Prostate gland (tissue), 2 donors: ENCODE measurements around the gene BATF. TPM values are rescaled to one million over a fixed set of nuclear protein-coding genes. Genes with fewer than 3 reads are reported as not detected.

Experiments
- DNase-seq: peaks from one replicate; pipeline ENCODE4 v3.0.0-alpha.2; 2019; ENCODE audit warnings: low spot score
- H3K27ac ChIP-seq, 2 donors: fragments of 200-600 bp; sonication (generic); 2 replicates each; pipeline ENCODE4 v1.5.1; 2017 to 2019
- H3K27me3 ChIP-seq: fragments of 200-600 bp; sonication (generic); replicated peaks from 2 replicates; pipeline ENCODE4 v1.5.1; 2019; ENCODE audit not compliant: insufficient read depth
- H3K36me3 ChIP-seq, 2 donors: fragments of 200-600 bp; sonication (generic); 1 replicate in 1 of 2; 2 replicates in 1 of 2; pipeline versions ENCODE4 v1.5.1 to v1.8.1; 2017 to 2019
- H3K4me1 ChIP-seq: fragments of 200-600 bp; sonication (generic); replicated peaks from 2 replicates; pipeline ENCODE4 v1.5.1; 2019
- H3K4me3 ChIP-seq, 2 donors: fragments of 200-600 bp; sonication (generic); 2 replicates each; pipeline ENCODE4 v1.5.1; 2017 to 2019
- H3K9me3 ChIP-seq: fragments of 200-600 bp; sonication (generic); 2 replicates; pipeline ENCODE4 v1.5.1; 2017
- POLR2A ChIP-seq: fragments of 450-650 bp; IDR thresholded peaks from one replicate; pipeline ENCODE4 v1.6.1; 2016; ENCODE audit warnings: antibody characterized with exemption, mild to moderate bottlenecking
- POLR2AphosphoS5 ChIP-seq: sonication (generic); formaldehyde crosslinking; IDR thresholded peaks from one replicate; pipeline ENCODE4 v1.6.1; 2017; ENCODE audit warnings: antibody characterized with exemption
- WGBS: methylation state at CpG from one replicate; pipeline ENCODE4 v1.1.5; 2018; 5-methylcytosine and 5-hydroxymethylcytosine counted together
- intact Hi-C: fragments of 100-400 bp; cut with DNase I; formaldehyde crosslinking; loops from one replicate; pipeline ENCODE4 v1.14.2; 2022
- total RNA-seq, 2 donors: library from RNA; depleted of rRNA; stranded (reverse); fragments of >200 nt; gene quantifications; one replicate each; pipeline ENCODE4 v1.1.0, GENCODE V29; 2016
- TF ChIP-seq, protein P1 (sequence below), 4 experiments: fragments of 200-600 bp in 2 of 4; fragments of 450-650 bp in 2 of 4; sonication (generic) in 2 of 4; IDR thresholded peaks; 1 replicate in 3 of 4; 2 replicates in 1 of 4; pipeline ENCODE4 v1.5.1; 2016 to 2019; ENCODE audit warnings: antibody characterized with exemption in 4 of 4, mild to moderate bottlenecking in 2 of 4, moderate library complexity in 2 of 4

The BATF gene
- total RNA-seq, 2 donors from 2014 or later = 3.1 to 11.8 TPM

DNA sequence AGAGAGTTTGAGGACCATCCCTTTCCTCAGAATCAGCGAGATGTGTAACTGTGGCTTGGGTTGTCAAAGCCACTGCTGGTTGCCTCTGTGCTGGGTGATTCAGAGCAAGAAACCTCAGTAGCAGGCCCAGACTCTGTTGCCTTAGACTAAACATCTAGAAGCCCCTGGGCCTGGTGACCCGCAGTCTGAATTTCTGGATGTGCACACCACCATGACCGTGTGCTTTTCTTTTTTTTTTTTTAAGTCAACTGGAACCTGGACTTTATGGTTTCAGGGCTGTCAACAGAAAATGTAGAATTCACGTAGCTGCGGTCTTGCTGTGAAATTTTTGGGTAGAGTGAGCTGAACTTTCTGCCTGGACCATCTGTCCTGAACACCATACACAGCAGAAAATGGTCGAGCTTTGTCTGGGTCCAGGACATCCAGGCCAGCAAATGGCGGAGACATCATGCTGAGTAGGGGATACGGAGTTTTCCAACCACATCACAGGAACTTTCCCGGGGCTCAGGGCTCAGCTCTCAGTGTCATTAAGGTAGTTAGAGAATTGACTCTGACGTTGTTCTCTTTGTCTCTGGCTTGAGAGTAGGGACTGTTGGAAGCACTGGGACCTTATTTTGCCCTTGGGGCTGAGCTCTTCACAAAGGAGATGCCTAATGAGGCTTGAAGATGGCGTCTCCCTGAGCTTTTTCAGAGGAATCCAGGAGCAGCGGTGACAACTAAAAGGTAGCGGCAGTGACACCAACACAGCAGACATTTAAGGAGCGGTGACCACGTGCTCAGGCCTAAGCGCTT is 23.0 kb upstream of the BATF start:
- 90% methylated on average over 16 of the region's 16 CpGs for whole genome bisulfite sequencing
- no peaks in the 10 kb centered on the region for H3K36me3 ChIP-seq
- intact Hi-C loops = no loop called here

DNA sequence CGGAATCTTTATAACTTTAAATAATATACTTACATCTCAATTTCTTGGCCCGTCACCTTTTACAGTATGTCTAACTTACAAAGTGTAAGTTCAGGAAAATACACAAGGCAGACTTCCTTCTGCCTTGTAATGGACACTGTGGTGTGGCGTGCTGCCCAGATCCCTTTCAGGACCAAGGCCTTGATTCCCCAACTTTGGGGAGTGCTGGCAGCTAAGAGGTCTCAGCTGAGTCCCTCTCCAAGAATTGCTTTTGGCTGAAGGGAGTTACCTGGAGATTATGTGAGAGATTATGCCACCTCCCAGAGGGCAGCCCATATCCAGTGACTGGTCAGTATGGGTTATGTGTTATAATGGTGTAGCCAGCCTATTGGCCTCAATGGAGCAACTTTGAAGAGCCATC is 21.2 kb upstream of the BATF start:
- no peaks in the 10 kb centered on the region for H3K4me1 ChIP-seq
- DNase-seq = no peak
- H3K27me3 ChIP-seq = no peaks in the 10 kb centered on the region
- TF ChIP-seq, protein P1, sequence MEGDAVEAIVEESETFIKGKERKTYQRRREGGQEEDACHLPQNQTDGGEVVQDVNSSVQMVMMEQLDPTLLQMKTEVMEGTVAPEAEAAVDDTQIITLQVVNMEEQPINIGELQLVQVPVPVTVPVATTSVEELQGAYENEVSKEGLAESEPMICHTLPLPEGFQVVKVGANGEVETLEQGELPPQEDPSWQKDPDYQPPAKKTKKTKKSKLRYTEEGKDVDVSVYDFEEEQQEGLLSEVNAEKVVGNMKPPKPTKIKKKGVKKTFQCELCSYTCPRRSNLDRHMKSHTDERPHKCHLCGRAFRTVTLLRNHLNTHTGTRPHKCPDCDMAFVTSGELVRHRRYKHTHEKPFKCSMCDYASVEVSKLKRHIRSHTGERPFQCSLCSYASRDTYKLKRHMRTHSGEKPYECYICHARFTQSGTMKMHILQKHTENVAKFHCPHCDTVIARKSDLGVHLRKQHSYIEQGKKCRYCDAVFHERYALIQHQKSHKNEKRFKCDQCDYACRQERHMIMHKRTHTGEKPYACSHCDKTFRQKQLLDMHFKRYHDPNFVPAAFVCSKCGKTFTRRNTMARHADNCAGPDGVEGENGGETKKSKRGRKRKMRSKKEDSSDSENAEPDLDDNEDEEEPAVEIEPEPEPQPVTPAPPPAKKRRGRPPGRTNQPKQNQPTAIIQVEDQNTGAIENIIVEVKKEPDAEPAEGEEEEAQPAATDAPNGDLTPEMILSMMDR (IDR thresholded peaks at IDR 0.05) = no peak
- no peak for TF ChIP-seq POLR2A
- no peak for TF ChIP-seq POLR2AphosphoS5
- no peaks in the 10 kb centered on the region for H3K9me3 ChIP-seq
- no peaks in the 10 kb centered on the region for H3K36me3 ChIP-seq
- 91% methylated on average over 3 of the region's 3 CpGs for WGBS
- no peak overlapping the region for H3K4me3 ChIP-seq
- no peak overlapping the region for H3K27ac ChIP-seq
- intact Hi-C loops = no loop called here

More for the DNA sequence above, 23.0 kb upstream of the BATF start:
- H3K9me3 ChIP-seq = no peaks in the 10 kb centered on the region
- DNase-seq = no peak
- H3K27me3 ChIP-seq = no peaks in the 10 kb centered on the region
- H3K4me1 ChIP-seq = no peaks in the 10 kb centered on the region
- TF ChIP-seq POLR2A (no peak), POLR2AphosphoS5 (no peak)
- TF ChIP-seq, protein P1 (IDR thresholded peaks at IDR 0.05) = no peak
- no peak overlapping the region for H3K27ac ChIP-seq
- H3K4me3 ChIP-seq = no peak overlapping the region

DNA sequence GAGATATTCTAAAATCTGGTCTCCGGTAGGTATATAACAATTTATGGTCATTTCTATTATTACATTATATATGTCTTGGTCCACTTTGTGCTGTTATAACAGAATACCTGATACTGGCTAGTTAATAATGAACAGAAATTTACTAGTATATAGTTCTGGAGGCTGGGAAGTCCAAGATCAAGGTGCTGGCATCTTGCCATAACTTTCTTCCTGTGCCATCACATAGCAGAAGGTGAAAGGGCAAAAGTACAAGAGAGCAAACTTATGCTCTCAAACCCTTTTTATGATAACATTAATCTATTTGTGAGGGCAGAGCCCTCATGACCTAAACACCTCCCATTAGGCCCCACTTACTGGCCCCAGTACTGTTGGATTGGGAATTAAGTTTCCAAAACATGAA is 17.9 kb upstream of the BATF start:
- H3K27me3 ChIP-seq = no peaks in the 10 kb centered on the region
- no peak overlapping the region for H3K4me3 ChIP-seq
- intact Hi-C loops = no loop called here
- H3K27ac ChIP-seq = no peak overlapping the region
- H3K4me1 ChIP-seq = no peaks in the 10 kb centered on the region
- 95% methylated on average over 1 of the region's 1 CpG for WGBS
- no peak for DNase-seq
- H3K9me3 ChIP-seq = no peaks in the 10 kb centered on the region
- TF ChIP-seq, protein P1 (IDR thresholded peaks at IDR 0.05) = no peak
- TF ChIP-seq POLR2AphosphoS5 (no peak), POLR2A (no peak)
- no peaks in the 10 kb centered on the region for H3K36me3 ChIP-seq

DNA sequence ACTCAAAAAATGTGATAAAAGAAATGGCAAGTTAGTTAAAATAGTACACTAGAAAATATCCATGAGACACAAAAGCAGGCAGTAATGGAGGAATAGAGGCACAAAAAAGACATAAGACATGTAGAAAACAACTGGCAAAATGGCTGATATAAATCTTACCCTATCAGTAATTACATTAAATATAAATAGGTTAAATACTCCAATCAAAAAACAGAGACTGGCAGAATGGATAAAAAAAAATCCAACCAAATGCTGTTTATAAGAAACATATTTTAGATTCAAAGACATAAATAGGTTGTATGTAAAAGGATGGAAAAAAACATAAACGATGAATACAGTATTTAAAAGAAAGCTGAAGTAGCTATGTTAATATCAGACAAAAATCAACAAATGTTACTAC is 15.3 kb upstream of the BATF start:
- 98% methylated on average over 1 of the region's 1 CpG for WGBS
- TF ChIP-seq POLR2A = no peak
- TF ChIP-seq POLR2AphosphoS5 = no peak
- TF ChIP-seq, protein P1 (IDR thresholded peaks at IDR 0.05) = no peak

DNA sequence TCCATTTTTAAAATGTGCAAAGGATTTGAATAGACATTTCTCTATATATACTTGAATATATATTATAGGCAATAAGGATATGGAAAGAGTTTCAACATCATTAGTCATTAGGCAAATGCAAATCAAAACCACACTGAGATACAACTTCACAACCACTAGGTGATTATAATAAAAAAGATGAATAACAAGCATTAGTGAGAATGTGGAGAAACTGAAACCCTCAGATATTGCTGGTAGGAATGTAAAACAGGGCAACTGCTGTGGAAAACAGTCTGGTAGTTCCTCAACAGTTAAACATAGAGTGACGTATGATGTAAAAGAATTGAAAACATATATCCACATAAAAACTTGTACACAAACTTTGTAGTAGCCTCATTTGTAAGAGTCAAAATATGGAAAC is 11.7 kb upstream of the BATF start:
- TF ChIP-seq POLR2AphosphoS5 (no peak), POLR2A (no peak)
- TF ChIP-seq, protein P1 (IDR thresholded peaks at IDR 0.05) = no peak
- H3K27me3 ChIP-seq = no peaks in the 10 kb centered on the region
- 95% methylated on average over 1 of the region's 1 CpG for WGBS
- no peaks in the 10 kb centered on the region for H3K9me3 ChIP-seq
- no peaks in the 10 kb centered on the region for H3K4me1 ChIP-seq
- no peak overlapping the region for H3K27ac ChIP-seq
- no peaks in the 10 kb centered on the region for H3K36me3 ChIP-seq
- no peak overlapping the region for H3K4me3 ChIP-seq
- DNase-seq = no peak
- intact Hi-C loops = no loop called here

More for the DNA sequence above, 15.3 kb upstream of the BATF start:
- Histone ChIP-seq H3K27ac (no peak overlapping the region), H3K4me1 (no peaks in the 10 kb centered on the region), H3K27me3 (no peaks in the 10 kb centered on the region), H3K9me3 (no peaks in the 10 kb centered on the region), H3K36me3 (no peaks in the 10 kb centered on the region), H3K4me3 (no peak overlapping the region)
- intact Hi-C loops = no loop called here
- no peak for DNase-seq
